GM15510 (cell line): Measurements from ENCODE around the gene LIME1.

ENCODE experiments used
- POLR2A ChIP-seq: IDR thresholded peaks from 3 replicates; pipeline ENCODE4 v1.6.1; 2011; ENCODE audit warnings: borderline replicate concordance; ENCODE audit not compliant: insufficient read length; ENCODE audit errors: extremely low read depth

The LIME1 gene, protein sequence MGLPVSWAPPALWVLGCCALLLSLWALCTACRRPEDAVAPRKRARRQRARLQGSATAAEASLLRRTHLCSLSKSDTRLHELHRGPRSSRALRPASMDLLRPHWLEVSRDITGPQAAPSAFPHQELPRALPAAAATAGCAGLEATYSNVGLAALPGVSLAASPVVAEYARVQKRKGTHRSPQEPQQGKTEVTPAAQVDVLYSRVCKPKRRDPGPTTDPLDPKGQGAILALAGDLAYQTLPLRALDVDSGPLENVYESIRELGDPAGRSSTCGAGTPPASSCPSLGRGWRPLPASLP

DNA sequence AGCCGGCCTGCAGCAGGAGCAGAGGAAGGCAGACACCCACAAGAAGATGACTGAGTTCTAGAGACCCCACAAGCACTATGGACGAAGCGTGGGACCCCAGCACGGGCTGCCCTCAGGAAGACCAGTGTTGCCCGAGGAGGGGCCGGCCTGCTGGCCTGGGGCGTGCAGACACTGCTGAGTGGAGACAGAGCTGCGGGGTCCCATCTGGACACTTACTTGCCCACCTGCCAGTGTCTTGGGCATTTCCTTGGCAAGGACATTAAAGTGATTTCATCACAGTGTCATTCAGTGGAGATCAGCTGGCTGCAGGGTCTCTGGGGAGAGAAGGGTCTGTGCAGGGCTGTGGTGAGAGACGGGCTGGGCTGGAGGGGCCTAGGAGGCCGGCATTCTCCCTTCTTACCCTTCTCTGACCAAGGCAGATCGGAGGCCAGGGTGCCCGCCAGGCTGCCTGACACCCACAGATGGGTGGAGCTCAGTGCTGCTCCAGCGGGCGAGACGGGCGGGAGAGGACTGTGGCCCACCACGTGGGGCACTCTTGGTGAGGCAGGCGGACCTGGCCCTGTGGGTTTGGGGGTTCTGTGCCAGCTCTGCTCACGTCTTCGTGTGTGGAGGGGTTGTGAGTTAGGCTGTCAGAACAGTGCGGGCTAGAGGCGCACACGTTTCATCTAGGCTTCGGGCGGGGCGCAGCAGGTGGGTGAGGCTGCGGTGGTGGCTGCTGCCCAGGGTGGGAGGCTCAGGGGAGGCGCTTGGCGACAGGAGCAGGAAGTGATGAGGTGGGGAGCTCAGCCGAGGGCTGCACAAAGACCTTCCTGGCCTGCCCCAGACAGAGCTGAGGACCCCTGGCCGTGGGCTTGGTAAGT, at the start of gene LIME1:
TSS of gene LIME1 (plus strand) at position 806 of the 860 bp plus-strand sequence. CDS start 886 bp downstream, outside the sequence.
- peak; percentile 31 for TF ChIP-seq POLR2A

DNA sequence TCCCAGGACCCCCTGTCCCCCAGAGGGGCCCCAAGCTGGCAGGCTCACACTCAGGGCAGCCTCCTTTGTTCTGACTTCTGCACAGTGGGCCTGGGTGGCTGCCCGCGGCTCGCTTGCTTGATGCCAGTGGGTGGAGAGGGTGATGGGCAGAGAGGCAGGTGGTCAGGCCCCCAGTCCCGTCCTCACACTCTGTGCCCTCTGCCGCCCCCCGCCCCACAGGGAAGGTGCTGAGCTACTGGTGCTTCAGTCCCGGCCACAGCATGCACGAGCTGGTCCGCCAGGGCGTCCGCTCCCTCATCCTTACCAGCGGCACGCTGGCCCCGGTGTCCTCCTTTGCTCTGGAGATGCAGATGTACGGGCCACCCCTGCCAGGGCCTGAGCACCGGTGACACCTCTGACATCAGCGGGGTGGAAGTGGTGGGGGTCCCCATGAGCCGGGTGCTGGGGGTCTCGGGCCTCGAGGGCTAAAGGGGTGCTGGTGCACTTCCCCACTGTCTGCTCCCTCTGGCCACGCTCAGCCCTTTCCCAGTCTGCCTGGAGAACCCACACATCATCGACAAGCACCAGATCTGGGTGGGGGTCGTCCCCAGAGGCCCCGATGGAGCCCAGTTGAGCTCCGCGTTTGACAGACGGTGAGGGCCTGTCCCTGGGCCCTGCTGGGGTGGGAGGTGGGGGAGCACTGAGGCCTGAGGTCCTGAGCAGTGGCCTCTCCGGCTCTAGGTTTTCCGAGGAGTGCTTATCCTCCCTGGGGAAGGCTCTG, 48.9 kb upstream of the LIME1 start:
- no peak for TF ChIP-seq POLR2A

DNA sequence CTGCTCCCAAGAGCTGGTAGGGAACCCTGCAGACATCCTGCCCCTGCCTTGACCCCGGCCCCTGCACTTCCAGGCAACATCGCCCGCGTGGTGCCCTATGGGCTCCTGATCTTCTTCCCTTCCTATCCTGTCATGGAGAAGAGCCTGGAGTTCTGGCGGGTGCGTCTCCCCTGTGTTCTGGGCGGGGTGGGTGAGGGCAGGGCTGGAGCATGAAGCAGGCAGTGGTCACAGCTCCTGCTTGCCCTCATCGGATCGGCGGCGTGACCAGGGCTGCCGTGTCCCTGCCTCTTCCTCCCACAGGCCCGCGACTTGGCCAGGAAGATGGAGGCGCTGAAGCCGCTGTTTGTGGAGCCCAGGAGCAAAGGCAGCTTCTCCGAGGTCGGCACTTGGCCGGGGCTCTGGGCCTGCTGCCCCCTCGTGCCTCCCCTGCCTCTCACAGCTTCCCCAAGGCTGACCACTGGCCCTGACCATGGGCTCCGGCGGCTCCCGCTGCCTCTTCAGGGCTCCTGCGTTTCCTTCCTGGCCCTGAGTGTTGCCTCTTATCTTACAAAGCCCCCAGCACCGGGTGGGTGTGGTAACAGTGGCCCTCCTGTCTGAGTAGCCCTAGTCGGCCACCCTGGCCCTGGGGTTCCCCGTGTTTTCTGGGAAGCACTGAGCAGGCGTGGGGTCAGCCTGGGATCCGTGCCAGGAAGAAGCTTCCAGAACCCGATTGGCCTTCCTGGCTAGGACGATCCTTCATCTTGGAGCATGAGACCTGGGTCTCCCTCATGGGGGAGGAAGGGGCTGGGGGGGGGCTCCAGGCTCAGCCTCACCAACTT, 48.0 kb upstream of the LIME1 start:
- no peak for TF ChIP-seq POLR2A

DNA sequence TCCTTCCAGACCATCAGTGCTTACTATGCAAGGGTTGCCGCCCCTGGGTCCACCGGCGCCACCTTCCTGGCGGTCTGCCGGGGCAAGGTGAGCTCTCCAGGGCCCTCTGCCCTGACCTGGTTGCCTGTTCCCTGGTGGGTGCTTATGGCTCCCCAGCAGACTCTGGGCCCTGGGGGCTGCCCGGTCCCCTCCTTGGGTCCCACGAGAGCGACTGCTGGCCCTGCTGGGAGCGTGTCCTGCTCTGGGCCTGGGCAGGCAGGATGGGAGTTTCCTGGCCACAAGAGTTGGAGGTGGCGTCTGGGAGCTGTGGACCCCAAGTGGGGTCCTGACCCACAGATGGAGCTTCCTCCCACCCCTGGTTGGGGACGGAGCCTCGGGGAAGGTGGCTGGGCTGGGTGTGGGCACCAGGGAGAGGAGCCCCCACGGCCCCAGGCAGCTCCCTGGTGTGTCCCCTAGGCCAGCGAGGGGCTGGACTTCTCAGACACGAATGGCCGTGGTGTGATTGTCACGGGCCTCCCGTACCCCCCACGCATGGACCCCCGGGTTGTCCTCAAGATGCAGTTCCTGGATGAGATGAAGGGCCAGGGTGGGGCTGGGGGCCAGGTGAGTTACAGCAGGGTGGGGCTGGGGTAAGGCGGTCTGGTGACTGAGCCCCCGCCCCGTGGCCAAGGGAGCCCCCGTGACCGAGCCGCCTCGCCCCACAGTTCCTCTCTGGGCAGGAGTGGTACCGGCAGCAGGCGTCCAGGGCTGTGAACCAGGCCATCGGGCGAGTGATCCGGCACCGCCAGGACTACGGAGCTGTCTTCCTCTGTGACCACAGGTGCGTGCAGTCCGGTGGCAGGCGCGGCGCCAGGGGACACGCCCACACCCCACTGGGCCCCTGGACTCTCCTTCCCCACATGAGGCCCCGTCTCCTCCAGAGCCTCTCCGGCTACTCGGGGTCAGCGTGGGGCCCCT, 47.1 kb upstream of the LIME1 start:
- TF ChIP-seq POLR2A, result no peak

DNA sequence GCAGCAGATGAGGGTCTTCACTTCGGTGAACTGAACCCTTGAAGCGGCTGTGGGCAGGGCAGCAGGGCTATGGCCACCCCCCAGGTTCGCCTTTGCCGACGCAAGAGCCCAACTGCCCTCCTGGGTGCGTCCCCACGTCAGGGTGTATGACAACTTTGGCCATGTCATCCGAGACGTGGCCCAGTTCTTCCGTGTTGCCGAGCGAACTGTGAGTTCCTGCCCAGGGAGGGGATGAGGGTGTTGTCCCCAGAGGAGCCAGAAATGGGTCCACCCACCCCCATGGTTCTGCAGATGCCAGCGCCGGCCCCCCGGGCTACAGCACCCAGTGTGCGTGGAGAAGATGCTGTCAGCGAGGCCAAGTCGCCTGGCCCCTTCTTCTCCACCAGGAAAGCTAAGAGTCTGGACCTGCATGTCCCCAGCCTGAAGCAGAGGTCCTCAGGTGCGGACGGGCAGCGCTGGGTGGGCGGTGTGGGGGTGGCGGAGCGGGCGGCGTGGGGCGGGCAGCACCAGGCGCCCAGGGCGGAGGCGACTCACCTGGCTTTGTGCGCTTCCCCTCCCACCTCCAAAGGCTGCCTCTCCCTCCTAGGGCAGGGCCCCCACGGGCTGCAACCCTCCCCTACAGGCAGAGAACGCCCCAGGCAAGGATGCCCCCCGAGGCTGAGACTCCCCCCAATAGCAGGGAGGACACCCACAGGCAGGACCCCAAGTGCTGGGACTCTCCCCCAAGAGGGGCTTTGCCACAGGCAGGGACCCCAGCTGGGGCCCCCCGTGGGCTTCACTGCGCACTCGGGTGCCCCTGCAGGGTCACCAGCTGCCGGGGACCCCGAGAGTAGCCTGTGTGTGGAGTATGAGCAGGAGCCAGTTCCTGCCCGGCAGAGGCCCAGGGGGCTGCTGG, 46.2 kb upstream of the LIME1 start:
- no peak for TF ChIP-seq POLR2A

DNA sequence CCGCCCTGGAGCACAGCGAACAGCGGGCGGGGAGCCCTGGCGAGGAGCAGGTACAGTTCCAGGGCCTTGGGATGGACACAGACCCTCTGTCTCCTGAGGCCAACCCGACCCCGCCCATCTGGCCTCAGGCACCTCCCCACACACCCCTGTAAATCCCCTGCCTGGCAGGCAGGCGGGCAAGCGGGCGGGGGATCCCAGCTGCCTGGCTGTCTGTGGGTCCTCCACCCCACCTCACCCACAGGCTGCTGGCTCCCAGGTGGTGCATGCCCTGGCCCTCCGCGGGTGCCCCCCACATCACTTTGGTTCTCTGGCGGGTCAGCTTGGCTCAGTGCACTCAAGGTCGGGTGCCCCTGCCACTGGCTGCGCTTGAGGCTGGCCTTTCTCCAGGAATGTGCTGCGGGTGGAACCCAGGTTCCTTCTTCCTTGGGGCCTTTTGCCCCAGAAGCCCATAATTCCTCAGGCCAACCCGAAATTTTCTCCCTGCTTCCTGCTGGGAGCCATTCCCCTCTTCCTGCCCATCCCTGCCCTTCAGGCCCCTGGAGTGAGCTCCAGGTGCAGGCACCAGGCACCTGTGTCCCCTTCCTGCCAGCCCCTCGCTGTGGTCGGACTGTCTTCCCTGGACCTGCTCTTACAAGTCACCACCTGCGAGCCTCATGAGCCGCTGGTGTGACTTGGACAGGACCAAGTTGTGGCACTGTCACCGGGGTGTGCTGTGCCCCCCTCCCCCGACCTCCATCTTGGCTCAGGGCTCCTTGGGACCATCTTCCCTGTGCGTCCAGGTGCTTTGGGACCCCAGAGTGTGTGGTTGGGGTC, 45.4 kb upstream of the LIME1 start:
- peak; percentile 12 for TF ChIP-seq POLR2A

DNA sequence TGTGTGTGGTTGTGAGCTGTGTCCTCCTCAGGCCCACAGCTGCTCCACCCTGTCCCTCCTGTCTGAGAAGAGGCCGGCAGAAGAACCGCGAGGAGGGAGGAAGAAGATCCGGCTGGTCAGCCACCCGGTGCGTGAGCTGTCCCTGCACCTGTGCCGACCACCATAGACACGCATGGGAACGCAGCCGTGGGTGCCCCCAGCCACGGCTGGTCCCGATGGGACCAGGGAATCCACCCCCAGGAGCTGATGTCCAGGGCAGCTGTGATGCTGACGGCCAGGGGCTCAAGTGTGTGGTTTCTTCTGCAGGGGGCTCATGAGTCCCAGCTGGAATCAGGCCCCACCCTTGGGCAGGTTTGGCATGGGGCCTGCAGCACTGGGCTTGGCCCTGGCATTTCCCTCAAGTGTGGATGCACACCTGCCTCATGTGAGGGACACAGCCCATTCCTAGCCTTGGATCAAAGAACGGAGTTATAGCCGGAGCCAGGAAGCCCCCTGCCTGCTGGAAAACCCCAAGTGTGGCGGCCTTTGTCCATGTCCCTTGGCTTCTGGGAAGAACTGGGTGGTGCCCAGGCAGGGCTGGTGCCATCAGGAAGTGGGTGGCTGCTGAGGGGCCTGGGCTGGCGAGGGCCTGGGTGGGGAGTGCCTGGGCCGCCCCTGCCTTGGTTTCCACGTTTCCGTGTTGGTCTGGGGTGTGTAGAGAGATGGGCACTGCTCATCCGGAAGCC, 44.6 kb upstream of the LIME1 start:
- TF ChIP-seq POLR2A, result no peak

DNA sequence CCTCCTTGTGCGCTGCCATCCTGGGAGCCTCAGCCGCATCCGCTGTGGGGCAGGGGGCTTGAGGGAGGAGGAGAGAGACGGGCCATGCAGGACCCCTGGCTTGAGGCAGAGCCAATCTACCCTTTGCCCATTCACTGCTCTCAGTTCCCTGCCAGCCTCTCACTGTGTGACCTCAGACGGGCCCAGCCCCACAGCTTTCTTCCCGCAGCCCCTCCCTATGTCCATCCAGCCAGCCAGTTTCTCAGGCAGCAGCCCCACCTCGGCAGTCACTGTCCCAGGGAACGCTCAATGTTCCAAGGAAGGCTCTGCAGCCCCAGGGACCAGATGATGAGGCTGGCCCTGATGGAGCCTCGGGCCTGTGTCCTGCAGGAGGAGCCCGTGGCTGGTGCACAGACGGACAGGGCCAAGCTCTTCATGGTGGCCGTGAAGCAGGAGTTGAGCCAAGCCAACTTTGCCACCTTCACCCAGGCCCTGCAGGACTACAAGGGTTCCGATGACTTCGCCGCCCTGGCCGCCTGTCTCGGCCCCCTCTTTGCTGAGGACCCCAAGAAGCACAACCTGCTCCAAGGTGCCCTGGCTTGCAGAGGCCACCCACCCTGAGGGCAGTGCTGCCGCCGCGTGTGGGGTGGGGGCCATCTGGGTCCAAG, 43.9 kb upstream of the LIME1 start:
- no peak for TF ChIP-seq POLR2A

DNA sequence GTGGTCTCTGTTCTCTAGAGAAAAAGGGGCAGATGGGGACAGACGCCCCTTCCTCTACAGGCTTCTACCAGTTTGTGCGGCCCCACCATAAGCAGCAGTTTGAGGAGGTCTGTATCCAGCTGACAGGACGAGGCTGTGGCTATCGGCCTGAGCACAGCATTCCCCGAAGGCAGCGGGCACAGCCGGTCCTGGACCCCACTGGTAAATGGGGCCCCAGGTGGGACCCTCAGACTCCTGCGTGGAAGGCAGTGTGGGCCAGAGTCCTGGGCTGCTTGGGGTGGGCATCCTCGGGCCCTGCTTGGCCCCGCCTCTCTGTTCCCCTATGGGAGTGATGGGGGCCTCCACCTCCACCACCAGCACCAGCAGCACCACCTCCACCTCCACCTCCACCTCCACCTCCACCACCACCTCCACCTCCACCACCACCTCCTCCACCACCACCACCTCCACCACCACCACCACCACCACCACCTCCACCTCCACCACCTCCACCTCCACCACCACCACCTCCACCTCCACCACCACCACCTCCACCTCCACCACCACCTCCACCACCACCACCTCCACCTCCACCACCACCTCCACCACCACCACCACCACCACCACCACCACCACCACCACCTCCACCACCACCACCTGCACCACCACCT, 43.3 kb upstream of the LIME1 start:
- TF ChIP-seq POLR2A, result no peak

DNA sequence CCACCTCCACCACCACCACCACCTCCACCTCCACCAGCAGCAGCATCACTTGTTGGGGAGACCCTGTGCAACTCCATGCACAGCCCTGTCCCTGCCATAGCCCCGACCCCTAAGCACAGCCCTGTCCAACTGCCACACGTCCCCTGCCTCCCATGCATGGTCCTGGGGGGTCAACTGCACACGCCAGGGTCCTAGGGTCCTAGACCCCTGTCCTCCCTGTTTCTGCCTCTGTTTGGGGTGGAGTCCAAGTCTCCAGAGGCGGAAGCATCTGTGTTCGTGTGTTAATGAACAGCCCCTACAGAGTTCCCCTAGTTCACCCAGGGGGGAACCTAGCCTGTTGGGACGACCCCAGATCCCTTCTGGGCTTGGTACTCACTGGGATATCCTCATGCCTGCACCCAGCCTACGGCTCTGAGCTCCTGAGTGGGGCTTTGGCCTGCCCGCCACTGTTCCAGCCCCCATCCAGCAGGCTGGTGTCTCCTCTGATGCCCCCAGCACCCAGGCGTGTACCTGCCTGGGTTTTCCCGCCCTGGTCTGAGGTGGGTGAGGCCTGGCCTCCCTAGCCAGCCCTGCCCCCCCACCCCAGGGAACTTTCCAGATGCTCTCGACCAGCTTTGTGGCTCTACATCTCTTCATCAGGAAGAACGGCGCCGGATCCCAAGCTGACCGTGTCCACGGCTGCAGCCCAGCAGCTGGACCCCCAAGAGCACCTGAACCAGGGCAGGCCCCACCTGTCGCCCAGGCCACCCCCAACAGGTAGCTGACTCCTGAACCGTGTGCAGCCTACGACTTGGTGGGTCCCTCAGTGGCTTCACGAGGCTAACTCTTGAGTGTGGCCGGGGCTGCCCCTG, 42.5 kb upstream of the LIME1 start:
- no peak for TF ChIP-seq POLR2A
